ENCODE measurements around the gene CLEC1A. TPM values are rescaled to one million over a fixed set of nuclear protein-coding genes. Genes with fewer than 3 reads are reported as not detected.

CLEC1A gene
- total RNA-seq, 1 donor from 2014 or later: not detected

DNA sequence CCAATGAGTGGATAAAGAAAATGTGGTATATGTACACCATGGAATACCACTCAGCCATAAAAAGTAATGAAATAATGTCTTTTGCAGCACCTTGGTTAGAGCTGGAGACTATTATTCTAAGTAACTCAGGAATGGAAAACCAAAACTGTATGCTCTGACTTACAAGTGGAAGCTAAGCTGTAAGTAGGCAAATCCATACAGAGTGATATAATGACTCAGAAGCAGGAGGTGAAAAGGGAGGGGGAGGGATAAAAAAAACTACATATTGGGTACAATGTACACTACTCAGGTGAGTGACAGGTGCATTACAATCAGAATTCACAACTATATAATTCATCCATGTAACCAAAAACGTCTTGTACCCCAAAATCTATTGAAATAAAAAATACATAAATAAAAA, 15.1 kb upstream of the CLEC1A start:
- Mint-ChIP-seq H3K27me3 (ENCODE audit: low read depth) (no peaks in the 10 kb centered on the region), H3K9me3 (no peaks in the 10 kb centered on the region)
- DNase-seq (ENCODE audit: low read depth, low spot score): no peak

DNA sequence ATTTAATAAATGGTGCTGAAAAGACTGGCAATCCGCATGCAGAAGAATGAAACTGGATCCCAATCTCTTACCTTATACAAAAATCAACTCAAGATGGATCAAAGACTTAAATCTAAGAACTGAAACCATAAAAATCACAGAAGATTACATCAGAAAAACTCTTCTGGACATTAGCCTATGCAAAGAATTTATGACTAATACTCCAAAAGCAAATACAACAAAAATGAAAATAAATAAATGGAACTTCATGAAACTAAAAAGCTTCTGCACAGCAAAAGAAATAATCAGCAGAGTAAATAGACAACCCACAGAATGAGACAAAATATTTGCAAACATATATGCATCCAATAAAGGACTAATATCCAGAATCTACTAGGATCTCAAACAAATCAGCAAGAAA, 14.3 kb upstream of the CLEC1A start:
- Mint-ChIP-seq H3K27ac (ENCODE audit: unreplicated experiment) (no peak overlapping the region), H3K36me3 (ENCODE audit: low read depth) (no peaks in the 10 kb centered on the region), H3K4me1 (no peaks in the 10 kb centered on the region), H3K9me3 (no peaks in the 10 kb centered on the region), H3K4me3 (no peak overlapping the region), H3K27me3 (ENCODE audit: low read depth) (no peaks in the 10 kb centered on the region)
- DNase-seq (ENCODE audit: low read depth, low spot score): no peak
- TF ChIP-seq, protein P1, sequence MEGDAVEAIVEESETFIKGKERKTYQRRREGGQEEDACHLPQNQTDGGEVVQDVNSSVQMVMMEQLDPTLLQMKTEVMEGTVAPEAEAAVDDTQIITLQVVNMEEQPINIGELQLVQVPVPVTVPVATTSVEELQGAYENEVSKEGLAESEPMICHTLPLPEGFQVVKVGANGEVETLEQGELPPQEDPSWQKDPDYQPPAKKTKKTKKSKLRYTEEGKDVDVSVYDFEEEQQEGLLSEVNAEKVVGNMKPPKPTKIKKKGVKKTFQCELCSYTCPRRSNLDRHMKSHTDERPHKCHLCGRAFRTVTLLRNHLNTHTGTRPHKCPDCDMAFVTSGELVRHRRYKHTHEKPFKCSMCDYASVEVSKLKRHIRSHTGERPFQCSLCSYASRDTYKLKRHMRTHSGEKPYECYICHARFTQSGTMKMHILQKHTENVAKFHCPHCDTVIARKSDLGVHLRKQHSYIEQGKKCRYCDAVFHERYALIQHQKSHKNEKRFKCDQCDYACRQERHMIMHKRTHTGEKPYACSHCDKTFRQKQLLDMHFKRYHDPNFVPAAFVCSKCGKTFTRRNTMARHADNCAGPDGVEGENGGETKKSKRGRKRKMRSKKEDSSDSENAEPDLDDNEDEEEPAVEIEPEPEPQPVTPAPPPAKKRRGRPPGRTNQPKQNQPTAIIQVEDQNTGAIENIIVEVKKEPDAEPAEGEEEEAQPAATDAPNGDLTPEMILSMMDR (conservative IDR thresholded peaks at IDR 0.05): no peak

More for the DNA sequence above, 15.1 kb upstream of the CLEC1A start:
- Mint-ChIP-seq H3K4me3 (no peak overlapping the region), H3K36me3 (ENCODE audit: low read depth) (no peaks in the 10 kb centered on the region), H3K4me1 (no peaks in the 10 kb centered on the region), H3K27ac (ENCODE audit: unreplicated experiment) (no peak overlapping the region)
- TF ChIP-seq, protein P1 (conservative IDR thresholded peaks at IDR 0.05): no peak

DNA sequence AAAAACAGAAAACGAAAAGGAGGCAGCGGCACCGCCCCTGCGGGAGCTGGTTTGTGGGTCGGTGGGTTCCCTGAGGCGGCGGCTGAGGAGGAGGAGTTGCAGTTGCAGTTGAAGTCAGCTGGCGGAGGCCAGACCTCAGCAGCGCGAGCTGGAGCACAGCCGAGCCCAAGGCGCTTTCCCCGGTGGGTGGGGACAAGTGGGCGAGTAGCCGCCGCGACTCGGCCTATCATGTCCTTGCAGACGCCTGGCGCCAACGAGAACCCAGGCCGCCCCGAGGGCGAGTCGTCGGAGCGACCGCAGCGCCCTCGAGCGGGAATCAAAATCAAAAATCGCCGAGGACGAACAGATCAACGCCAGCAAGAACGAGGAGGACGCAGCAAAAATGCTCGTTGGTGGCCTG, 12.7 kb upstream of the CLEC1A start:
- no peaks in the 10 kb centered on the region for H3K4me1 Mint-ChIP-seq
- peaks cover 2% of the 10 kb centered on the region for H3K9me3 Mint-ChIP-seq
- H3K27me3 Mint-ChIP-seq (ENCODE audit: low read depth): no peaks in the 10 kb centered on the region
- no peaks in the 10 kb centered on the region for H3K36me3 Mint-ChIP-seq (ENCODE audit: low read depth)
- no peak overlapping the region for H3K27ac Mint-ChIP-seq (ENCODE audit: unreplicated experiment)
- DNase-seq (ENCODE audit: low read depth, low spot score): no peak
- TF ChIP-seq, protein P1 (conservative IDR thresholded peaks at IDR 0.05): no peak
- no peak overlapping the region for H3K4me3 Mint-ChIP-seq

DNA sequence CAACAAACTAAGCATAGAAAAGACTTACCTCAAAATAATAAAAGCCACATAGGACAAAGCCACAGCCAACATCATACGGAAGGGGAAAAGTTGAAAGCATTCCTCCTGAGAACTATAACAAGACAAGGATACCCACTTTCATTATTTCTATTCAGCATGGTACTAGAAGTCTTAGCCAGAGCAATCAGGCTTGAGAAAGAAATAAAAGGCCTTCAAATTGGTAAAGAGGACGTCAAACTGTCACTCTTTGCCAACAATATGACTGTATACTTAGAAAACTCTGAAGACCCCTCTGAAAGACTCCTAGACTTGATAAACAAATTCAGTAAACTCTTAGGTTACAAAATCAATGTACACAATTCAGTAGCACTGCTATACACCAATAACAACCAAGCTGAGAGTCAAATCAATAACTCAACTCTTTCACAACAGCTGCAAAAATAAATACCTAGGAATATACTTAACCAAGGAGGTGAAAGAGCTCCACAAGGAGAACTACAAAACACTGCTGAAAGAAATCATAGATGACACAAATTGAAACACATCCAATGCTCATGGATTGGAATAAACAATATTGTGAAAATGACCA, 11.6 kb upstream of the CLEC1A start:
- H3K9me3 Mint-ChIP-seq: peaks cover 10% of the 10 kb centered on the region
- H3K4me1 Mint-ChIP-seq: no peaks in the 10 kb centered on the region
- H3K4me3 Mint-ChIP-seq: no peak overlapping the region
- TF ChIP-seq, protein P1 (conservative IDR thresholded peaks at IDR 0.05): no peak
- peaks cover 3% of the 10 kb centered on the region for H3K27me3 Mint-ChIP-seq (ENCODE audit: low read depth)
- no peak overlapping the region for H3K27ac Mint-ChIP-seq (ENCODE audit: unreplicated experiment)
- DNase-seq (ENCODE audit: low read depth, low spot score): no peak
- H3K36me3 Mint-ChIP-seq (ENCODE audit: low read depth): peaks cover 8% of the 10 kb centered on the region

DNA sequence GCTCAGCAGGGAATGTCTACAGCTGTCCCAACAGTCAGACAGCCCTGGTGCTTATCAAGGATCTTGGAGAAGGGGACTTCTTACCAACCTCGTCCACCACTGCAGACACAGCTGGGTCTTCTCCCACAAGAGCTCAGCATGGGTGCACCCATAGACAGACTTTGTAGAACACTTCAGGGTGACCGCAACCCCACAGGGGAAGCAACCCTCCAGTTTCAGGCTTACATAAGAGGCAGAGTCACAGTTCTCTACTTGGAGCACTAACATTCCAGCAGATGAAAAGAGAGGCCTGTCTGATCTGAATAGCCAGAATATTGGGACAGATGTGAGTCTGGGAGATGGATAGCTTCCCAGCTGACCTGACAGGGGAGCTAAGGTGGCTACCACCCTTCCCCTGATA, 3.5 kb upstream of the CLEC1A start:
- peaks cover 3% of the 10 kb centered on the region for H3K27me3 Mint-ChIP-seq (ENCODE audit: low read depth)
- H3K36me3 Mint-ChIP-seq (ENCODE audit: low read depth): peaks cover 14% of the 10 kb centered on the region
- H3K4me1 Mint-ChIP-seq: peaks cover 5% of the 10 kb centered on the region
- TF ChIP-seq, protein P1 (conservative IDR thresholded peaks at IDR 0.05): no peak
- H3K4me3 Mint-ChIP-seq: no peak overlapping the region
- peaks cover 18% of the 10 kb centered on the region for H3K9me3 Mint-ChIP-seq
- DNase-seq (ENCODE audit: low read depth, low spot score): no peak
- no peak overlapping the region for H3K27ac Mint-ChIP-seq (ENCODE audit: unreplicated experiment)
